ENCODE data around the gene SYTL4. TPM values are rescaled to one million over a fixed set of nuclear protein-coding genes. Genes with fewer than 3 reads are reported as not detected.

The SYTL4 gene
- total and polyA plus RNA-seq, 2 of the 13 experiments (the other 11 are each of a cell fraction or from before 2014, with no cell fraction given) = 0.41 to 0.73 TPM

DNA sequence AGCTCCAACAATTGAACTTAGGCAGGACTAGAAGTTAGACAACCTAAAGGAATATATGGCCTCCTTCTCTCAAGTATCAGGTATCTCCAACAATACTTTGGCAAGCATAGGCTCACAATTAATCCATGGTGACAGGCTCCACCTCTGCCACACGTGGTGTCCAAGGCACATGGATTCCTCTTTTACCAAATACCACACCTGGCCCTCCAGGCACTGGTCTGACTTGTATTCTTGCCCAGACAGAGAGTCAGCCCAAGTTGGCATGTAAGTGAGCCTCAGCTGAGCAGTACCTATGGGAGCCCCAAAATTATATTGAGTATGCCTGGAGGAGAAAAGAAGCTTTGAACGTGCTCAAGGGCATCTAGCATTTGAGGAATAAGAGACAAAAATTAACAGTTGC, 68.3 kb downstream of the SYTL4 start:
- Histone ChIP-seq H3K9me3 (ENCODE audit: low read length) (no peaks in the 10 kb centered on the region), H3K79me2 (ENCODE audit: insufficient read depth, low read length) (no peaks in the 10 kb centered on the region), H3K4me1 (ENCODE audit: insufficient read depth, low read length) (peaks cover 22% of the 10 kb centered on the region), H3K4me3 (replicated peaks in 1 of 3; ENCODE audit: insufficient read depth in 1 of 3, low read depth in 2 of 3, low read length in 3 of 3) (no peak overlapping the region), H3K9ac (ENCODE audit: insufficient read depth, low read depth, low read length) (no peak overlapping the region), H4K20me1 (ENCODE audit: insufficient read depth, low read length) (no peaks in the 10 kb centered on the region), H2AFZ (ENCODE audit: low read length) (no peak overlapping the region), H3K27me3 (ENCODE audit: control insufficient read depth in 1 of 2, insufficient read depth in 2 of 2, low read length in 2 of 2) (no peaks in the 10 kb centered on the region), H3K36me3 (replicated peaks in 1 of 2; ENCODE audit: control insufficient read depth in 1 of 2, insufficient read depth in 2 of 2, low read length in 2 of 2) (no peaks in the 10 kb centered on the region), H3K27ac (ENCODE audit: extremely low read length, insufficient read depth, low read length) (no peak overlapping the region), H3K4me2 (ENCODE audit: low read depth, low read length) (no peak overlapping the region)
- FAIRE-seq = no peak
- no TSS peak for BruUV-seq (replicated peaks)
- intact Hi-C loops (cut with micrococcal nuclease; ENCODE audit: unreplicated experiment) (no loop called here), in situ Hi-C loops (cut with HindIII; ENCODE audit: extremely low pct_ligation_motif_present, low pct_unique_long_range_greater_than_20kb) (no loop called here)
- 92% methylated on average over 2 of the region's 2 CpGs for WGBS (ENCODE audit: low lambda C conversion rate)
- DNase-seq (ENCODE audit: low spot score) = no peak
- ChIA-PET POLR2A (no interaction called here), CTCF (ENCODE audit: low intra/inter-chr PET ratio, low total read pairs) (no interaction called here)
- no peak for ATAC-seq
- TF ChIP-seq SOX6 (IDR thresholded peaks at IDR 0.05) = no peak
- TF ChIP-seq SOX6 (CRISPR knock-in tag; IDR thresholded peaks at IDR 0.05) = no peak
- no peak for TF ChIP-seq PHF8 (CRISPR knock-in tag; IDR thresholded peaks at IDR 0.05)

DNA sequence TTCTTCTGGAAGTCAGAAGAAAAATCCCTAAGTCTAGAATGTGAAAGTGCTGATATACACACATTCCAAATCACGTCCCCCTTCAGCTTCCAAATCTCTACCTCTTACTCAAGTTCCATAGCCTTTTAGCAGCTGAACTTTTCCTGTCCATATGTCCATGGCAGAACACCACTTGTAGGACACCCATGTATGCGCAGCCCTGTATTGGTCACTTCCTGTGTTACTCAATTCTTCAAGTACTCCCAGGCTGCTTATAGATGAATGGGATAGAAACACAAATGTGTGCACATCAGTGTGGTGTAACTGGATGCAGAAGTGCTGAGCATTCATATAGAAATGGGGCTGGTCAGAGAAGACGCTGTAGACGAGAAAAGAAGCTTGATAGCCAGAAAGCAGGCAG, 69.1 kb downstream of the SYTL4 start:
- H3K4me1 ChIP-seq (ENCODE audit: insufficient read depth, low read length) = peaks cover 24% of the 10 kb centered on the region
- H3K79me2 ChIP-seq (ENCODE audit: insufficient read depth, low read length) = no peaks in the 10 kb centered on the region
- FAIRE-seq (no peak), ATAC-seq (no peak), DNase-seq (ENCODE audit: low spot score) (no peak)
- WGBS (ENCODE audit: low lambda C conversion rate) = 96% methylated on average over 4 of the region's 4 CpGs
- POLR2A ChIA-PET = no interaction called here
- H3K9me3 ChIP-seq (ENCODE audit: low read length) = no peaks in the 10 kb centered on the region
- no peaks in the 10 kb centered on the region for H3K27me3 ChIP-seq (ENCODE audit: control insufficient read depth in 1 of 2, insufficient read depth in 2 of 2, low read length in 2 of 2)
- no peaks in the 10 kb centered on the region for H3K36me3 ChIP-seq (replicated peaks in 1 of 2; ENCODE audit: control insufficient read depth in 1 of 2, insufficient read depth in 2 of 2, low read length in 2 of 2)
- CTCF ChIA-PET (ENCODE audit: low intra/inter-chr PET ratio, low total read pairs) = no interaction called here
- intact Hi-C loops (cut with micrococcal nuclease; ENCODE audit: unreplicated experiment) = no loop called here
- H2AFZ ChIP-seq (ENCODE audit: low read length) = no peak overlapping the region
- H3K27ac ChIP-seq (ENCODE audit: extremely low read length, insufficient read depth, low read length) = no peak overlapping the region
- TF ChIP-seq POLR2G (IDR thresholded peaks at IDR 0.05; ENCODE audit: low read depth, low read length) (no peak), ZNF12 (CRISPR knock-in tag; IDR thresholded peaks at IDR 0.05) (0 out of 2 replicates have a peak, but pooled peaks have one; percentile 26)
- H3K4me3 ChIP-seq (replicated peaks in 1 of 3; ENCODE audit: insufficient read depth in 1 of 3, low read depth in 2 of 3, low read length in 3 of 3) = no peak overlapping the region
- no peaks in the 10 kb centered on the region for H4K20me1 ChIP-seq (ENCODE audit: insufficient read depth, low read length)
- in situ Hi-C loops (cut with HindIII; ENCODE audit: extremely low pct_ligation_motif_present, low pct_unique_long_range_greater_than_20kb) = no loop called here
- H3K9ac ChIP-seq (ENCODE audit: insufficient read depth, low read depth, low read length) = no peak overlapping the region
- BruUV-seq (replicated peaks) = no TSS peak
- H3K4me2 ChIP-seq (ENCODE audit: low read depth, low read length) = no peak overlapping the region

Data from HepG2 (cell line).